Measurements from ENCODE around the gene FEM1A.

FEM1A gene

DNA sequence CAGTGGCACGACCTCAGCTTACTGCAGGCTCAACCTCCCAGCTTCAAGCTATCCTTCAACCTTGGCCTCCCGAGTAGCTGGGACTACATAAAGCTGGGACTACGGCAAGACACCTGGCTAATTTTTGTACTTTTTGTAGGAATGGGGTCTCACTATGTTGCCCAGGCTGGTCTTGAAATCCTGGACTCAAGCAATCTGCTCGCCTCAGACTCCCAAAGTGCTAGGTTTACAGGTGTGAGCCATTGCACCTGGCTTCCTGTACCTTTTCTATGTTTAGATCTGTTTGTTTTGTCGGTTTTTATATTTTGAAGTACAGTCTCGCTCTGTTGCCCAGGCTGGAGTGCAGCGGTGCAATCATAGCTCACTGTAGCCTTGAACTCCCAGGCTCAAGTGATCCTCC is 57.5 kb downstream of the FEM1A start:
- DNase-seq (ENCODE audit: low read depth) = no peak
